Measurements from ENCODE around the gene ANKRD13D. TPM values are rescaled to one million over a fixed set of nuclear protein-coding genes. Genes with fewer than 3 reads are reported as not detected.

ANKRD13D gene
- total RNA-seq, 2 experiments from 2014 or later = 185 to 207 TPM

DNA sequence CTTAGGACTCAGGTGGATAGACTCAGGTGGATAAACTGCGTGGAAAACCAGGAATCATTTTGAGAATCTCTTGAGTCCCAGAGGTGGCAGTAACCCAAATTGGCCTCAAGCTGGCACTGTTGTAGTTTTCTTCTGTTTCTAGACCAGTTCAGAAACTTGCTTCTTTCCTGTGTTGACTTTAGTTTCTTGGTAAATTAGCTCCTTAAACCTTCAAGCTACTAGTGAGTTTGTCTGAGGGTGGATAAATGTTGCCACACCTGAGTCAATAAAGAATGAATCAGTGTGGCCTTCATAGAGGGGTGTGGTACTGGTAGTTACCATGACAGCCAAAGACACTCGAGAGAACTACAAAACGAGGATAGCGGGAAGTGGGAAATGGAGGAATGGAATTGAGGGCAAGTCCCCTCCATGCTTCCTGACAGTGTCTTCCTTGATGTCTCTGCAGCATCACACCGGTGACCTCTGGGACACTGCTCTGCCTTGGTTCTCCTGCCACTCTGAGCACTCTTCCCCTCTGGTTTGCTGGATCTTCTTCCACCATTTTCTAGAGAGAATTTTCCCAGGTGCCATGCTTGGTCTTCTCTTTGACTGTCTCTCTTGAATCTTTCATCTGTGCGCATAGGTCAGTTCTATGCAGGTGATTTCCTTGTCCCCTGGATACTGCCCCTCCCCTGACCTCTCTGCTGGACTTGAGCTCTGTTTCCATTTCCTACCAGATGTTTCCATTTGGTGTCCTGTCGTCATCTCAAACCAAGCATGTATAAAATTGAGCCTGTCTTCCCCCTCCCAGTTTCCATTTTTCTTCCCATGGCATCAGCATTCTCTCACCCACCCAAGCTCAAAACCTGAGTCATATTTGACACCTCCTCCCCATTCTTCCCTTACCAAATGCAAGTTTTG is 57.1 kb downstream of the ANKRD13D start:
- Mint-ChIP-seq H3K27ac (peak overlapping the region; percentile 82), H3K4me3 (no peak overlapping the region), H3K36me3 (no peaks in the 10 kb centered on the region), H3K9me3 (no peaks in the 10 kb centered on the region), H3K4me1 (peaks cover 29% of the 10 kb centered on the region), H3K27me3 (no peaks in the 10 kb centered on the region)
- ATAC-seq (ENCODE audit: low read depth) (peak; percentile 57), DNase-seq (no peak)
- POLR2A ChIA-PET = interaction anchor here (0.6 to 1.1 kb wide), 6 partner anchors 15 to 106 kb away, joined by 3 read pairs; partner anchors contain the start of gene PTPRCAP

DNA sequence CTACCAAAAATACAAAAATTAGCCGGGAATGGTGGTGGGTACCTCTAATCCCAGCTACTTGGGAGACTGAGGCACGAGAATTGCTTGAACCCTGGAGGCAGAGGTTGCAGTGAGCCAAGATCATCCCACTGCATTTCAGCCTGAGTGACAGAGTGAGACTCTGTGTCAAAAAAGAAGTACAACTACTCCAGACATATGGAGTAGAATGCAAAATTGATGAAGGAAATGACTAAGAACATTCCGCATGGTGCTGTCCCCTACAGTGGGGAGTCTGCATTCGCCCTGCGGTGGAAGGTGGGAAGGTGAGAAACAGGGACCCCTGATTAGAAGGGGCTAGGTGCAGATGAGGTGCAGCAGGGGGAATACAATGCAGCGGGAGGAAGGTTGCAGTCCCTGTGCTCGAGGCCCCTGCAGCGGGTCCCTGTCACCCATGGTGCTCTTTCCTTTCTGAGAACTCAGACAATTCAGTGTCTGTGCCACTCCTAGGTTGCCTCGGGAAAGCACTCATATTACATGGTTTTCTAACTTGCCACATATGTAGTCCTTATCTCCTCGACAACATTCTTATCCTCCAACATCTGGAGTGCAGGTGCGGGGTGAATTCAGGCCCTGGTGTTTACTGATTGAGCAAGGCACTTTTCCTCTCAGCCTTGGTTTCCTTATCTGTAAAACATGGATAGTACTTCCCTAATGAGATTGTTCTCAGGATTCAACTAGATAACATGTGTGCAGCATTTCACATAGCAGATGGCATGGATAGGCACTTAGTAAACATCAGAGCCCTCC is 59.1 kb downstream of the ANKRD13D start:
- Mint-ChIP-seq H3K36me3 (peaks cover 4% of the 10 kb centered on the region), H3K27me3 (no peaks in the 10 kb centered on the region), H3K9me3 (no peaks in the 10 kb centered on the region), H3K4me1 (peaks cover 36% of the 10 kb centered on the region), H3K4me3 (no peak overlapping the region), H3K27ac (no peak overlapping the region)
- DNase-seq = no peak
- POLR2A ChIA-PET = no interaction called here
- ATAC-seq (ENCODE audit: low read depth) = no peak

DNA sequence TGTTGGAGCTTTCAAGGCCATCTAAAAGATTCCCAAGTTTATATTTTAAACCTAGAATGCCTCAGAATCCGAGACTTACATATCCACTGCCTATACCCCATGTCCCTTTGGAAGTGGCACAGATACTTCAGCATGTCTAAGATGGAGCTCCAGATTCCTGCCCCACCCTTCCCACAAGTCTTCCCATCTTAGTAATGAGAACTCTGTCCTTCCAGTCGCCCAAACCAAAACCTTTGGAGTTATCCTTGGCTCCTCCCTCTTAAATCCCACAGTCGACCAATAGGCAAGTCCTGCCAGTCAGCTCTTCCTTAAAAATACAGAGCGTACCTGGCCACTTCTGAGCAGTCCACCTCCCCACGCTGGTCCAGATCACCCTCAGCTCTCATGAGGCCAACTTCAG is 59.9 kb downstream of the ANKRD13D start:
- H3K27me3 Mint-ChIP-seq = no peaks in the 10 kb centered on the region
- DNase-seq (no peak), ATAC-seq (ENCODE audit: low read depth) (no peak)
- POLR2A ChIA-PET = interaction anchor here (0.6 to 1.7 kb wide), 2 partner anchors 33 kb away, joined by 3 to 6 read pairs; no protein-coding TSS in a partner anchor
- peaks cover 39% of the 10 kb centered on the region for H3K4me1 Mint-ChIP-seq
- H3K27ac Mint-ChIP-seq = no peak overlapping the region
- H3K9me3 Mint-ChIP-seq = no peaks in the 10 kb centered on the region
- no peak overlapping the region for H3K4me3 Mint-ChIP-seq
- peaks cover 4% of the 10 kb centered on the region for H3K36me3 Mint-ChIP-seq

DNA sequence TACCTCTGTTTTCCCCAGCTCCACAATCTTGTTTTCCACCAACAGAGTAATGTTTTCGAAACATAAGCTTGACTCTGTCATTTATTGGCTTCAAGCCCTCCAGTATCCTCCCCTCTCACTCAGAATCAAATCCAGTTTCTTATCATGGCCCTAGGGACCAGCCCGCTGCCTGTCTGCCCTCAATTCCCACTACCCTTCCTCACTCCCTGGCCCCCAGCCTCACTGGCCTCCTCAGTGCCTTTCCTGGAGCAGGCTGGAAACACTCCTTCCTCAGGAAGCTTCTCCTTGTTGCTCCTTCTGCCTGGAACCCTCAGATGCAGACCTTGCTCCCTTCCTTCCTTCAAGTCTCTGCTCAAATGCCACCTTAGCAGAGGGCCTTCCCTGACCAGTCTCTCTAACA is 60.4 kb downstream of the ANKRD13D start:
- Mint-ChIP-seq H3K9me3 (no peaks in the 10 kb centered on the region), H3K27ac (no peak overlapping the region), H3K4me3 (no peak overlapping the region), H3K27me3 (no peaks in the 10 kb centered on the region), H3K4me1 (peaks cover 38% of the 10 kb centered on the region), H3K36me3 (peaks cover 4% of the 10 kb centered on the region)
- DNase-seq = no peak
- ATAC-seq (ENCODE audit: low read depth) = no peak
- POLR2A ChIA-PET = interaction anchor here (0.6 to 1.7 kb wide), 2 partner anchors 33 kb away, joined by 3 to 6 read pairs; no protein-coding TSS in a partner anchor

DNA sequence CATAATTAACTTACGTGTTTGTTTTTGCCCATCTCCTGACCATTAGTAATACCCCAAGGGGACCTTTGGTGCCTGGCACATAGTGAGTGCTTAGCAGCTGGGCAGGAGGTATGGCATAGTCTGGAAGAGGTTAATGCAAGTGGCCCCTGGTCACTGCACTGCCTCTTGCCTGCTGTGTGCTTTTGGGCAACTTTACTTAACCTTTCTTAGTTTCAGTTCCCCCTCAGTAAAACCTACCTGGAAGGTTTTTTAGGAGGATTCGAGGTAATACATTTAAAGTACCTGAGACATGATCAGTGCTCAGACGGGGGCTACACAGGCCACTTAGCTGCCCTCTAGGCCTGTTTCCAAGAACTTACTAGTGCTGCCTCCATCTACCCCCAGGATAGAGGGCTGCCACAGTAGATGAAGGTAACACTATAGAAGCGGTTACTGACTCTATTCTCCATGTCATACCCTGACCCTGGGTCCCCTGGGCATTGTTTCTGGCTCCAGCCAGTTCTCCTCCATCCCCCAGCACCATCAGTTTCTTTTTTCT is 60.9 kb downstream of the ANKRD13D start:
- no peak overlapping the region for H3K27ac Mint-ChIP-seq
- peaks cover 34% of the 10 kb centered on the region for H3K4me1 Mint-ChIP-seq

DNA sequence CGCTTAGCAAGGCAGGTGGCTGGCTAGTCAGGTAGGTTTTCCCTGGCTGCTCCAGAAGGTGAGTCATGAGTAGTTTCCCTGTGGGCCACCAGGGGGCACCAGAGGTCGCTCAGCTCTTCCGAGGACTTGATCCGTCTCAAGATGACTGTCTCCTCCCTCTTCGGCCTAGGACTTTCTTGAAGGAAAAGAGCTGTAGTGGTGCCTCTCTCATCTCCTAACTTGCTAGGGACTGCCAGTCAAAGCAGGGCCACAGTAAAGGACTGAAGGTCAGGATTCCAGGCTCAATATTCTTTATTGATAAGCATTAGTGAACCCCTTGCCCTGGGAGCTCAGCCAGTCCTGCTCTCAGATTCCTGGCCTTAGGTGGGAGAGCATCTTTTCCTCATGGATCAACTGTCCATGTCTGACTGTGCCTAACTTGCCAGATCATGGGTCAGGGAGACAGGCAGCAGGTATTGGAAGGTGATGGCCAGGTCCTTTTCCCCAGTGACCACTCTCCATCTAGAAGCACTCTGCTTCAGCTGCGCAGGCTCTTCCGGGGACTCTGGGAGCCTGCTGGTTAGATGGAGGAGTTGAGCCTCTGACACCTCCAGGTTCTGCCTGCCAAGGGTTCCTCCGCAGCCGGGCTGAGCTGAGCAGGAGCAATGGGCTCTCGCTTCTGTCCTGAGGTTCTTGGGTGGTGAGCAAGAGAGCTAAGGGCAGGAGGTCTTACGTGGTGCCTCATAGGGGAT is 62.3 kb downstream of the ANKRD13D start:
- Mint-ChIP-seq H3K27me3 (no peaks in the 10 kb centered on the region), H3K9me3 (no peaks in the 10 kb centered on the region), H3K27ac (peak overlapping the region; percentile 77), H3K4me3 (peak overlapping the region; percentile 64), H3K36me3 (peaks cover 4% of the 10 kb centered on the region), H3K4me1 (peaks cover 25% of the 10 kb centered on the region)
- no peak for ATAC-seq (ENCODE audit: low read depth)
- POLR2A ChIA-PET = interaction anchor here (0.6 to 4.8 kb wide), 14 partner anchors 11 to 270 kb away, joined by 3 to 42 read pairs (median 4); partner anchors contain the start of genes CLCF1, GRK2 and PTPRCAP
- peak; percentile 73 for DNase-seq

More for the DNA sequence above, 60.9 kb downstream of the ANKRD13D start:
- Mint-ChIP-seq H3K27me3 (no peaks in the 10 kb centered on the region), H3K4me3 (no peak overlapping the region), H3K9me3 (no peaks in the 10 kb centered on the region), H3K36me3 (peaks cover 4% of the 10 kb centered on the region)
- no peak for DNase-seq
- POLR2A ChIA-PET = interaction anchor here (0.6 to 1.7 kb wide), 3 partner anchors 15 to 37 kb away, joined by 3 to 6 read pairs (median 6); no protein-coding TSS in a partner anchor
- ATAC-seq (ENCODE audit: low read depth) = no peak

Other genes starting within 250 kb of the ANKRD13D start
- gene RHOD, start 232.5 kb upstream of the ANKRD13D start, total RNA-seq = under 1 TPM; 0.39 to 0.54 TPM
- gene KDM2A, start 170.0 kb upstream of the ANKRD13D start, total RNA-seq = 100 to 1,000 TPM; 128 to 134 TPM
- gene GRK2, start 22.8 kb upstream of the ANKRD13D start, total RNA-seq = 100 to 1,000 TPM; 325 to 341 TPM
- 10 to 100 TPM; 24.6 to 27.0 TPM for gene SSH3, start 14.2 kb downstream of the ANKRD13D start, total RNA-seq
- gene POLD4, start 64.2 kb downstream of the ANKRD13D start, total RNA-seq = 10 to 100 TPM; 73.2 to 78.2 TPM
- gene CLCF1, start 84.3 kb downstream of the ANKRD13D start, total RNA-seq = 1 to 10 TPM; 4.3 to 4.7 TPM
- 10 to 100 TPM; 65.3 to 67.1 TPM for gene RAD9A, start 102.7 kb downstream of the ANKRD13D start, total RNA-seq
- 100 to 1,000 TPM; 290 to 311 TPM for gene PPP1CA, start 112.6 kb downstream of the ANKRD13D start, total RNA-seq
- gene TBC1D10C, start 114.8 kb downstream of the ANKRD13D start, total RNA-seq = 100 to 1,000 TPM; 359 to 367 TPM
- 1 to 10 TPM; 5.5 to 5.6 TPM for gene CARNS1, start 126.4 kb downstream of the ANKRD13D start, total RNA-seq
- 10 to 100 TPM; 69.0 to 71.4 TPM for gene RPS6KB2, start 139.2 kb downstream of the ANKRD13D start, total RNA-seq
- 100 to 1,000 TPM; 351 to 371 TPM for gene PTPRCAP, start 148.4 kb downstream of the ANKRD13D start, total RNA-seq
- 100 to 1,000 TPM; 168 to 195 TPM for gene CORO1B, start 154.2 kb downstream of the ANKRD13D start, total RNA-seq
- gene GPR152, start 163.4 kb downstream of the ANKRD13D start, total RNA-seq = not detected
- 1 to 10 TPM; 2.8 to 3.0 TPM for gene CABP4, start 166.1 kb downstream of the ANKRD13D start, total RNA-seq
- gene TMEM134, start 179.9 kb downstream of the ANKRD13D start, total RNA-seq = 10 to 100 TPM; 63.2 to 69.1 TPM
- 100 to 1,000 TPM; 161 to 166 TPM for gene AIP, start 193.7 kb downstream of the ANKRD13D start, total RNA-seq
- gene PITPNM1, start 216.1 kb downstream of the ANKRD13D start, total RNA-seq = 100 to 1,000 TPM; 125 to 132 TPM
- gene CDK2AP2, start 218.9 kb downstream of the ANKRD13D start, total RNA-seq = 100 to 1,000 TPM in 1 of 2 experiments, 10 to 100 TPM in 1; 94.6 to 101 TPM
- gene CABP2, start 234.1 kb downstream of the ANKRD13D start, total RNA-seq = not detected